Activated T-cell treated with anti-CD3 and anti-CD28 coated beads, Interleukin-2, amount 50 U/mL, for 72 hours (primary cell): ENCODE results near the gene BAIAP3. TPM values are rescaled to one million over a fixed set of nuclear protein-coding genes. Genes with fewer than 3 reads are reported as not detected.

ENCODE experiments used
- total RNA-seq, 2 donors: library from RNA; stranded (reverse); gene quantifications; one replicate each; pipeline ENCODE4 v1.2.3, GENCODE V29; 2022

Gene BAIAP3
- total RNA-seq, 2 donors from 2014 or later = 0.26 to 1.1 TPM

Other genes with a start within 250 kb of the BAIAP3 start
- not detected for gene C1QTNF8, start 237.4 kb upstream of the BAIAP3 start, total RNA-seq
- gene CACNA1H, start 180.5 kb upstream of the BAIAP3 start, total RNA-seq = under 1 TPM; 0.48 to 0.79 TPM
- gene TPSG1, start 108.4 kb upstream of the BAIAP3 start, total RNA-seq = under 1 TPM in 1 of 2 donors, not detected in 1; 0.32 TPM
- gene TPSB2, start 103.5 kb upstream of the BAIAP3 start, total RNA-seq = under 1 TPM in 1 of 2 donors, not detected in 1; 0.60 TPM
- under 1 TPM in 1 of 2 donors, not detected in 1; 0.28 TPM for gene TPSAB1, start 92.9 kb upstream of the BAIAP3 start, total RNA-seq
- gene TPSD1, start 77.6 kb upstream of the BAIAP3 start, total RNA-seq = not detected
- 100 to 1,000 TPM; 225 to 231 TPM for gene UBE2I, start 24.0 kb upstream of the BAIAP3 start, total RNA-seq
- gene TSR3, start 18.2 kb downstream of the BAIAP3 start, total RNA-seq = 10 to 100 TPM; 39.1 to 44.8 TPM
- 10 to 100 TPM; 22.1 to 23.8 TPM for gene GNPTG, start 18.3 kb downstream of the BAIAP3 start, total RNA-seq
- 10 to 100 TPM; 51.1 to 69.5 TPM for gene UNKL, start 81.1 kb downstream of the BAIAP3 start, total RNA-seq
- gene UQCC4, start 87.1 kb downstream of the BAIAP3 start, total RNA-seq = 10 to 100 TPM; 14.5 to 17.9 TPM
- gene PERCC1, start 97.4 kb downstream of the BAIAP3 start, total RNA-seq = under 1 TPM in 1 of 2 donors, not detected in 1; 0.81 TPM
- gene CCDC154, start 110.9 kb downstream of the BAIAP3 start, total RNA-seq = 1 to 10 TPM; 2.7 to 3.4 TPM
- 10 to 100 TPM; 53.7 to 55.1 TPM for gene CLCN7, start 141.4 kb downstream of the BAIAP3 start, total RNA-seq
- not detected for gene PTX4, start 155.3 kb downstream of the BAIAP3 start, total RNA-seq
- gene TELO2, start 159.7 kb downstream of the BAIAP3 start, total RNA-seq = 10 to 100 TPM; 28.6 to 34.7 TPM
- 10 to 100 TPM; 15.7 to 16.7 TPM for gene TMEM204, start 200.0 kb downstream of the BAIAP3 start, total RNA-seq